ENCODE data around the gene LORICRIN. TPM values are rescaled to one million over a fixed set of nuclear protein-coding genes. Genes with fewer than 3 reads are reported as not detected.

The LORICRIN gene
- total RNA-seq, 1 experiment from 2014 or later, result not detected

- H3K9me3 Mint-ChIP-seq (ENCODE audit: low read depth, unreplicated experiment), result no peaks in the 10 kb centered on the region
- CTCF ChIA-PET, result no interaction called here
- BruUV-seq (replicated peaks), result no TSS peak
Observed at GRCh38 chr1:153251988-153252387, 7.5 kb upstream of the LORICRIN start.

GRCh38 chr1:153253076-153253475 is 6.4 kb upstream of the LORICRIN start:
- no peaks in the 10 kb centered on the region for H3K9me3 Mint-ChIP-seq (ENCODE audit: low read depth, unreplicated experiment)
- CTCF ChIA-PET, result no interaction called here
- no peak overlapping the region for H3K27ac Mint-ChIP-seq (ENCODE audit: unreplicated experiment)
- TF ChIP-seq CTCF (IDR thresholded peaks at IDR 0.05; ENCODE audit: unreplicated experiment), result no peak
- no peak overlapping the region for H3K4me3 Mint-ChIP-seq (ENCODE audit: low read depth, unreplicated experiment)
- intact Hi-C loops (cut with micrococcal nuclease; ENCODE audit: unreplicated experiment), result no loop called here
- DNase-seq, result no peak
- BruUV-seq (replicated peaks), result no TSS peak
- H3K27me3 Mint-ChIP-seq (ENCODE audit: unreplicated experiment), result peaks cover 89% of the 10 kb centered on the region
- no peaks in the 10 kb centered on the region for H3K36me3 Mint-ChIP-seq (ENCODE audit: insufficient read depth, unreplicated experiment)
- no peaks in the 10 kb centered on the region for H3K4me1 Mint-ChIP-seq (ENCODE audit: low read depth, unreplicated experiment)

More at GRCh38 chr1:153251988-153252387, 7.5 kb upstream of the LORICRIN start:
- no peaks in the 10 kb centered on the region for H3K4me1 Mint-ChIP-seq (ENCODE audit: low read depth, unreplicated experiment)
- no peaks in the 10 kb centered on the region for H3K36me3 Mint-ChIP-seq (ENCODE audit: insufficient read depth, unreplicated experiment)
- no peak for TF ChIP-seq CTCF (IDR thresholded peaks at IDR 0.05; ENCODE audit: unreplicated experiment)
- H3K27me3 Mint-ChIP-seq (ENCODE audit: unreplicated experiment), result peaks cover 93% of the 10 kb centered on the region
- no peak overlapping the region for H3K27ac Mint-ChIP-seq (ENCODE audit: unreplicated experiment)
- no peak overlapping the region for H3K4me3 Mint-ChIP-seq (ENCODE audit: low read depth, unreplicated experiment)
- no peak for DNase-seq
- intact Hi-C loops (cut with micrococcal nuclease; ENCODE audit: unreplicated experiment), result no loop called here

GRCh38 chr1:153253693-153254092 is 5.8 kb upstream of the LORICRIN start:
- no peaks in the 10 kb centered on the region for H3K4me1 Mint-ChIP-seq (ENCODE audit: low read depth, unreplicated experiment)
- H3K27ac Mint-ChIP-seq (ENCODE audit: unreplicated experiment), result no peak overlapping the region
- BruUV-seq (replicated peaks), result no TSS peak
- H3K27me3 Mint-ChIP-seq (ENCODE audit: unreplicated experiment), result peaks cover 89% of the 10 kb centered on the region
- H3K36me3 Mint-ChIP-seq (ENCODE audit: insufficient read depth, unreplicated experiment), result no peaks in the 10 kb centered on the region
- no peak for DNase-seq
- H3K4me3 Mint-ChIP-seq (ENCODE audit: low read depth, unreplicated experiment), result no peak overlapping the region
- no peaks in the 10 kb centered on the region for H3K9me3 Mint-ChIP-seq (ENCODE audit: low read depth, unreplicated experiment)
- intact Hi-C loops (cut with micrococcal nuclease; ENCODE audit: unreplicated experiment), result no loop called here
- TF ChIP-seq CTCF (IDR thresholded peaks at IDR 0.05; ENCODE audit: unreplicated experiment), result no peak
- CTCF ChIA-PET, result interaction anchor here (1.1 kb wide), 1 partner anchor 23 kb away, joined by 3 read pairs; no protein-coding TSS in a partner anchor

GRCh38 chr1:153260585-153261280 is 1.2 kb downstream of the LORICRIN start:
- Mint-ChIP-seq H3K36me3 (ENCODE audit: insufficient read depth, unreplicated experiment) (no peaks in the 10 kb centered on the region), H3K27ac (ENCODE audit: unreplicated experiment) (no peak overlapping the region), H3K4me3 (ENCODE audit: low read depth, unreplicated experiment) (no peak overlapping the region), H3K4me1 (ENCODE audit: low read depth, unreplicated experiment) (no peaks in the 10 kb centered on the region), H3K27me3 (ENCODE audit: unreplicated experiment) (peaks cover 87% of the 10 kb centered on the region), H3K9me3 (ENCODE audit: low read depth, unreplicated experiment) (no peaks in the 10 kb centered on the region)
- no peak for DNase-seq
- intact Hi-C loops (cut with micrococcal nuclease; ENCODE audit: unreplicated experiment), result no loop called here
- TF ChIP-seq CTCF (IDR thresholded peaks at IDR 0.05; ENCODE audit: unreplicated experiment), result no peak
- no TSS peak for BruUV-seq (replicated peaks)
- CTCF ChIA-PET, result interaction anchor here (0.6 kb wide), 1 partner anchor 23 kb away, joined by 3 read pairs; no protein-coding TSS in a partner anchor

All from Calu3 (cell line).